Aorta (tissue), 5 donors: Measurements from ENCODE around the gene SLC35F3. TPM values are rescaled to one million over a fixed set of nuclear protein-coding genes. Genes with fewer than 3 reads are reported as not detected.

ENCODE experiments used
- ATAC-seq: fragments of 200-7000 bp; cut with Tn5 transposase; one replicate; pipeline ENCODE4 v1.9.1; 2022; ENCODE audit warnings: moderate library complexity; ENCODE audit not compliant: low FRiP score
- DNase-seq, 2 donors: peaks; one replicate each; pipeline ENCODE4 v3.0.0-alpha.2; 2020
- H3K27ac ChIP-seq, 2 donors: one replicate each; pipeline ENCODE4 v1.5.1; 2013; ENCODE audit warnings: low read length in 2 of 2, mild to moderate bottlenecking in 2 of 2, moderate library complexity in 2 of 2, control low read depth in 1 of 2, inconsistent platforms in 1 of 2, low read depth in 1 of 2
- H3K27me3 ChIP-seq, 2 donors: one replicate each; pipeline ENCODE4 v1.6.1; 2013; ENCODE audit warnings: control low read depth in 1 of 2, low read length in 1 of 2, mild to moderate bottlenecking in 1 of 2, moderate library complexity in 1 of 2; ENCODE audit not compliant: insufficient read depth in 2 of 2, control insufficient read depth in 1 of 2
- H3K36me3 ChIP-seq, 2 donors: one replicate each; pipeline ENCODE4 v1.6.1; 2013; ENCODE audit warnings: control low read depth in 1 of 2, low read length in 1 of 2, mild to moderate bottlenecking in 1 of 2; ENCODE audit not compliant: insufficient read depth in 2 of 2, control insufficient read depth in 1 of 2
- H3K4me1 ChIP-seq, 2 donors: one replicate each; pipeline ENCODE4 v1.6.1; 2013; ENCODE audit warnings: low read length in 2 of 2, control low read depth in 1 of 2, mild to moderate bottlenecking in 1 of 2, moderate library complexity in 1 of 2; ENCODE audit not compliant: insufficient read depth in 2 of 2, control insufficient read depth in 1 of 2
- H3K4me3 ChIP-seq, 2 donors: one replicate each; pipeline ENCODE4 v1.5.1; 2013; ENCODE audit warnings: low read length in 2 of 2, control low read depth in 1 of 2, mild to moderate bottlenecking in 1 of 2
- H3K9me3 ChIP-seq: one replicate; pipeline ENCODE4 v1.6.1; 2013; ENCODE audit warnings: mild to moderate bottlenecking, low read length; ENCODE audit not compliant: control insufficient read depth
- WGBS, 2 donors: extraction: QIAGEN DNeasy Blood & Tissue Kit; methylation state at CpG; one replicate each; pipeline ENCODE4 v1.1.7; 2013; 5-methylcytosine and 5-hydroxymethylcytosine counted together
- intact Hi-C, 2 donors: fragments of 100-400 bp; cut with DNase I; formaldehyde crosslinking; loops; one replicate each; pipeline versions ENCODE4 v1.14.2 to v1.15.0; 2022
- polyA plus RNA-seq, 2 donors: library from polyadenylated mRNA; stranded (reverse); fragments of 200-250 nt; gene quantifications; one replicate each; pipeline ENCODE4 v1.2.3, GENCODE V29; 2013
- total RNA-seq, 2 donors: library from RNA; stranded (reverse); fragmentation: NEBNext Ultra II Directional; extraction: Animal tissue kit (Norgen Biotek cat#: 25700); gene quantifications; one replicate each; pipeline ENCODE4 v1.2.1, GENCODE V29; 2021
- donor health status: healthy with polysubstance abuse.
- donor health status: Bipolar disorder and iron deficiency.
- donor health status: DM: no; HTN: no; CAD: no.
- donor health status: DM: no; HTN: no; CAD: no.
- donor health status: DM: yes; HTN: yes; CAD: no.

Gene SLC35F3
- total and polyA plus RNA-seq, 4 donors, result 0.12 TPM; not detected in 3

GRCh38 chr1:234258071-234258470, 353.6 kb downstream of the SLC35F3 start:
- intact Hi-C loops, result no loop called here
- Histone ChIP-seq H3K4me3 (no peak overlapping the region), H3K36me3 (no peaks in the 10 kb centered on the region), H3K4me1 (no peaks in the 10 kb centered on the region), H3K27me3 (no peaks in the 10 kb centered on the region), H3K9me3 (peaks cover 1% of the 10 kb centered on the region), H3K27ac (no peak overlapping the region)
- 88 to 90% methylated on average over 3 of the region's 3 CpGs for WGBS, 2 donors
- no peak for DNase-seq
- no peak for ATAC-seq

- DNase-seq, result no peak
- Histone ChIP-seq H3K27ac (no peak overlapping the region), H3K4me3 (no peak overlapping the region), H3K36me3 (no peaks in the 10 kb centered on the region), H3K27me3 (no peaks in the 10 kb centered on the region), H3K9me3 (peaks cover 1% of the 10 kb centered on the region), H3K4me1 (no peaks in the 10 kb centered on the region)
- ATAC-seq, result no peak
- WGBS, 2 donors, result 65 to 67% methylated on average over 7 of the region's 7 CpGs
- intact Hi-C loops, result no loop called here
Observed at GRCh38 chr1:234260578-234260977, 356.1 kb downstream of the SLC35F3 start.

GRCh38 chr1:234261545-234261944, 357.1 kb downstream of the SLC35F3 start:
- ATAC-seq (no peak), DNase-seq (no peak)
- Histone ChIP-seq H3K36me3 (no peaks in the 10 kb centered on the region), H3K27me3 (no peaks in the 10 kb centered on the region), H3K9me3 (no peaks in the 10 kb centered on the region), H3K27ac (no peak overlapping the region), H3K4me3 (no peak overlapping the region), H3K4me1 (no peaks in the 10 kb centered on the region)
- WGBS, 2 donors, result 81 to 89% methylated on average over 5 of the region's 5 CpGs
- intact Hi-C loops, result no loop called here

- Histone ChIP-seq H3K27ac (no peak overlapping the region), H3K36me3 (no peaks in the 10 kb centered on the region), H3K9me3 (no peaks in the 10 kb centered on the region), H3K27me3 (no peaks in the 10 kb centered on the region), H3K4me1 (no peaks in the 10 kb centered on the region), H3K4me3 (no peak overlapping the region)
- ATAC-seq (no peak), DNase-seq (no peak)
- intact Hi-C loops, result no loop called here
- 71 to 72% methylated on average over 6 of the region's 6 CpGs for WGBS, 2 donors
Observed at GRCh38 chr1:234262007-234262753, 357.7 kb downstream of the SLC35F3 start.

GRCh38 chr1:234262754-234263105, 358.3 kb downstream of the SLC35F3 start:
- Histone ChIP-seq H3K4me3 (no peak overlapping the region), H3K4me1 (no peaks in the 10 kb centered on the region), H3K27ac (no peak overlapping the region), H3K9me3 (no peaks in the 10 kb centered on the region), H3K36me3 (no peaks in the 10 kb centered on the region), H3K27me3 (no peaks in the 10 kb centered on the region)
- DNase-seq, result no peak
- intact Hi-C loops, result no loop called here
- no peak for ATAC-seq
- whole genome bisulfite sequencing, 2 donors, result 33 to 46% methylated on average over 2 of the region's 2 CpGs

GRCh38 chr1:234264832-234265231, 360.4 kb downstream of the SLC35F3 start:
- no peak for ATAC-seq
- 86 to 87% methylated on average over 5 of the region's 5 CpGs for WGBS, 2 donors
- Histone ChIP-seq H3K27ac (no peak overlapping the region), H3K4me3 (no peak overlapping the region), H3K36me3 (no peaks in the 10 kb centered on the region), H3K4me1 (no peaks in the 10 kb centered on the region), H3K9me3 (no peaks in the 10 kb centered on the region), H3K27me3 (no peaks in the 10 kb centered on the region)
- DNase-seq, result no peak
- intact Hi-C loops, result no loop called here

GRCh38 chr1:234265321-234265720, 360.8 kb downstream of the SLC35F3 start:
- Histone ChIP-seq H3K36me3 (no peaks in the 10 kb centered on the region), H3K4me3 (no peak overlapping the region), H3K27me3 (no peaks in the 10 kb centered on the region), H3K27ac (no peak overlapping the region), H3K9me3 (no peaks in the 10 kb centered on the region), H3K4me1 (no peaks in the 10 kb centered on the region)
- ATAC-seq (no peak), DNase-seq (no peak)
- intact Hi-C loops, result no loop called here
- WGBS, 2 donors, result 82 to 90% methylated on average over 4 of the region's 4 CpGs

GRCh38 chr1:234265861-234266260, 361.4 kb downstream of the SLC35F3 start:
- no peak for ATAC-seq
- Histone ChIP-seq H3K4me1 (no peaks in the 10 kb centered on the region), H3K9me3 (no peaks in the 10 kb centered on the region), H3K4me3 (no peak overlapping the region), H3K36me3 (no peaks in the 10 kb centered on the region), H3K27ac (no peak overlapping the region), H3K27me3 (no peaks in the 10 kb centered on the region)
- intact Hi-C loops, result no loop called here
- WGBS, 2 donors, result 21 to 33% methylated on average over 1 of the region's 1 CpG
- DNase-seq, result no peak

GRCh38 chr1:234270093-234270492, 365.6 kb downstream of the SLC35F3 start:
- H3K9me3 ChIP-seq, result no peaks in the 10 kb centered on the region
- H3K4me3 ChIP-seq, result no peak overlapping the region
- H3K36me3 ChIP-seq, result no peaks in the 10 kb centered on the region
- no peak for ATAC-seq
- DNase-seq, result no peak
- no peak overlapping the region for H3K27ac ChIP-seq
- H3K4me1 ChIP-seq, result no peaks in the 10 kb centered on the region
- no peaks in the 10 kb centered on the region for H3K27me3 ChIP-seq
- WGBS, 2 donors, result 71 to 76% methylated on average over 2 of the region's 2 CpGs
- intact Hi-C loops, result no loop called here
